SK-N-MC (cell line): ENCODE measurements around the gene TUBD1.
A peak's percentile ranks its signal among the peaks of the same experiment; 100 is the strongest.
"Not testable (repeated sequence)": the region's sequence is repeated elsewhere in the genome, so short reads cannot be mapped to it uniquely, and the experiment has no call there.

ENCODE experiments used
- DNase-seq: peaks from one replicate; pipeline ENCODE4 v3.0.0-alpha.2; 2011; ENCODE audit warnings: low read depth, low spot score
- H3K27ac ChIP-seq: fragments of 200-600 bp; sonication (generic); 2 replicates; pipeline ENCODE4 v1.5.1; 2016; ENCODE audit warnings: mixed run types
- H3K36me3 ChIP-seq: fragments of 200-600 bp; sonication (generic); 2 replicates; pipeline ENCODE4 v1.6.1; 2017; ENCODE audit warnings: antibody characterized with exemption, low read length, mixed read lengths; ENCODE audit not compliant: insufficient read depth
- H3K4me3 ChIP-seq: fragments of 200-600 bp; sonication (generic); 2 replicates; pipeline ENCODE4 v1.5.1; 2016
- H3K9ac ChIP-seq: fragments of 200-600 bp; sonication (generic); 2 replicates; pipeline ENCODE4 v1.8.0; 2017; ENCODE audit warnings: mixed run types, mixed read lengths; ENCODE audit not compliant: insufficient read length
- H3K9me3 ChIP-seq: fragments of 200-600 bp; sonication (generic); 2 replicates; pipeline ENCODE4 v1.6.1; 2017; ENCODE audit warnings: low read depth, mild to moderate bottlenecking, antibody characterized with exemption, low read length, moderate library complexity, mixed read lengths
- EZH2 ChIP-seq: fragments of 200-600 bp; sonication (generic); IDR thresholded peaks from one replicate; pipeline ENCODE4 v1.6.1; 2017; ENCODE audit warnings: antibody characterized with exemption
- FOXP2 ChIP-seq: optimal IDR thresholded peaks from 2 replicates; pipeline ENCODE3; 2011; ENCODE audit warnings: mild to moderate bottlenecking, moderate library complexity; ENCODE audit not compliant: insufficient read depth; ENCODE audit errors: extremely low read length, control extremely low read depth
- POLR2AphosphoS5 ChIP-seq: IDR thresholded peaks from 2 replicates; pipeline ENCODE4 v1.6.1; 2012; ENCODE audit warnings: mild to moderate bottlenecking, low read depth, low read length, borderline replicate concordance

TUBD1 gene

DNA sequence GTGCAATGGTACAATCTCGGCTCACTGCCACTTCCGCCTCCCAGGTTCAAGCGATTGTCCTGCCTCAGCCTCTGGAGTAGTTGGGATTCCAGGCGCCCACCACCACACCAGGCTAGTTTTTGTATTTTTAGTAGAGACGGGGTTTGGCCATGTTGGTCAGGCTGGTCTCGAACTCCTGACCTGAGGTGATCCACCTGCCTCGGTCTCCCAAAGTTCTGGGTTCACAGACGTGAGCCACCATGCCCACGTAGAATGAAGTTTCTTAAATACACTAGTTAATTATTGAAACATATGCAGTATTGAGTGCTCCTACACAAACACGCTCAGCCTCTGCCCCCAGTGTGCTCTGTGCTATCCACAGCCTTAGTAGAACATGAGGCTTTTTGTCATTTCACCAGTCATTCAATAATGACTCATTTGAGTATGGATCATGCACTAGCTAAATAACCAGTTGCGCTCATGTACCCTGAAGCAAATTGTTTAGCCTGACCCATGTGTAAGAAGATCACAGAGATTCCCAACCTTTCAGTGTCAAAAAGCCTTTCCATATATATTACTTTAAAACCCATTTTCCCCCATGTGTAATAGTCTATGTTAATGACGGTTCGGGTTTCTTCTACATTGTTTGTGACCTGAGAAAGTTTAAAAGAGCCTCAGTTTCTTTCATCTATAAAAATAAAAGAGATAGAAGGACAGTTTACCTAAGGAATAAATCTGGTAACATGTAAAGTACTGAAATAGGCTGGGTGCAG is 49.7 kb downstream of the TUBD1 start:
- no peak overlapping the region for H3K9ac ChIP-seq
- H3K36me3 ChIP-seq = peaks cover 26% of the 10 kb centered on the region
- no peak overlapping the region for H3K27ac ChIP-seq
- TF ChIP-seq FOXP2 = no peak
- TF ChIP-seq POLR2AphosphoS5 = no peak
- no peak for TF ChIP-seq EZH2
- DNase-seq = no peak
- no peak overlapping the region for H3K4me3 ChIP-seq
- no peaks in the 10 kb centered on the region for H3K9me3 ChIP-seq

DNA sequence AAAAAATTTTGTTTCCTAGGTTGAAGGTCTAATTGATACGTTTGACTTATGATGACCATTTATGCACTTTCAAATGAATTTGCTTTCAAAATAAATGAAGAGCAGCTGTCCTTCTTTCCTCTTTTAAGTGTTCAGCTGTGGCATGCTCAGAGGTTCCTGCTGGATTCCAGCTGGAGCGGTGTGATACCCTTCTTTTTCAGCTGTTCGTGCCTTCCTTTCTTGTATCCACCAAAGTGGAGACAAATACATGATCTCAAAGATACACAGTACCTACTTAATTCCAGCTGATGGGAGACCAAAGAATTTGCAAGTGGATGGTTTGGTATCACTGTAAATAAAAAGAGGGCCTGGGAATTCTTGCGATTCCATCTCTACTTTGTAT is 50.9 kb downstream of the TUBD1 start:
- H3K9me3 ChIP-seq, H3K9ac ChIP-seq, H3K4me3 ChIP-seq, DNase-seq, H3K27ac ChIP-seq: not testable (repeated sequence)
- H3K36me3 ChIP-seq = peaks cover 26% of the 10 kb centered on the region

GRCh38 chr17:59841091-59841881 is 51.5 kb downstream of the TUBD1 start:
- not testable (repeated sequence) for H3K27ac ChIP-seq, H3K9ac ChIP-seq, DNase-seq, H3K4me3 ChIP-seq, H3K9me3 ChIP-seq
- peaks cover 26% of the 10 kb centered on the region for H3K36me3 ChIP-seq

DNA sequence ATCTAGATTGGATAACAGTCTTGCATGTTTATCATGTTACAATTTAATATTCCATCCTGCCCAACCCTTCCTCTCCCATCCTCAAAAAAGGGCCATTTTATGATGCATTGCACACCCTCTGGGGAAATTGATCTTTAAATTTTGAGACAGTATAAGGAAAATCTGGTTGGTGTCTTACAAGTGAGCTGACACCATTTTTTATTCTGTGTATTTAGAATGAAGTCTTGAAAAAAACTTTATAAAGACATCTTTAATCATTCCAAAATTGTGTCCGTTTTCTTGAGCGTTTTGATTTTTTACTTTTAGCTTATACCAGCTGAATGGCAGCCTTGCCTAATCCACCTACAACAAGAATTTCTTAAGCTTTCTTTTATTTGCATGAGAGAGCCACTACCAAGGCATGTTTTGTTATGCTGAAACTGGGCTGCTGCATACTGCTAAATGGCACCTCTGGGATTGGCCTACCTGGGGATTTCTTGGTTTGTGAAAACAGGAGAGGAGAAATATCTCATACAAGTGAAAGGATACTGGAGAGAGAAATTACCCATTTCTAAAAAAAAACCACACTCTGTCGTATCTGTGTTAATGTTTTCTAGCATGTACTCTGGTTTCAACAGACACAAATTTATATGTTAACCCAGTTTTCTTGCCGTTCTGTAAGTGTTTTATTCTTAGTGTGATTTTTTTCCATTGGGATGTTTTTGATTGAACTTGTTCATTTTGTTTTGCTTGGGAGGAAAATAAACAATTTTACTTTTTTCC is 52.2 kb downstream of the TUBD1 start:
- no peak overlapping the region for H3K9ac ChIP-seq
- DNase-seq = no peak
- H3K27ac ChIP-seq = 0 out of 2 replicates have a peak overlapping the region, but pooled peaks have one; percentile 35

GRCh38 chr17:59839651-59840328 is 53.0 kb downstream of the TUBD1 start:
- no peak for TF ChIP-seq FOXP2
- no peak for TF ChIP-seq POLR2AphosphoS5
- no peak for TF ChIP-seq EZH2
- peak overlapping the region; percentile 27; the same call in 1 of the 2 replicates for H3K4me3 ChIP-seq
- H3K36me3 ChIP-seq = peaks cover 26% of the 10 kb centered on the region
- no peaks in the 10 kb centered on the region for H3K9me3 ChIP-seq
- no peak overlapping the region for H3K9ac ChIP-seq
- peak overlapping the region; percentile 99 for H3K27ac ChIP-seq
- no peak for DNase-seq

More for the DNA sequence above, 52.2 kb downstream of the TUBD1 start:
- TF ChIP-seq EZH2 = no peak
- TF ChIP-seq FOXP2 = no peak
- no peak for TF ChIP-seq POLR2AphosphoS5
- Histone ChIP-seq H3K4me3 (no peak overlapping the region), H3K36me3 (peaks cover 26% of the 10 kb centered on the region), H3K9me3 (no peaks in the 10 kb centered on the region)

GRCh38 chr17:59838052-59838916 is 54.5 kb downstream of the TUBD1 start:
- no peak for DNase-seq
- H3K27ac ChIP-seq = peak overlapping the region; percentile 99

DNA sequence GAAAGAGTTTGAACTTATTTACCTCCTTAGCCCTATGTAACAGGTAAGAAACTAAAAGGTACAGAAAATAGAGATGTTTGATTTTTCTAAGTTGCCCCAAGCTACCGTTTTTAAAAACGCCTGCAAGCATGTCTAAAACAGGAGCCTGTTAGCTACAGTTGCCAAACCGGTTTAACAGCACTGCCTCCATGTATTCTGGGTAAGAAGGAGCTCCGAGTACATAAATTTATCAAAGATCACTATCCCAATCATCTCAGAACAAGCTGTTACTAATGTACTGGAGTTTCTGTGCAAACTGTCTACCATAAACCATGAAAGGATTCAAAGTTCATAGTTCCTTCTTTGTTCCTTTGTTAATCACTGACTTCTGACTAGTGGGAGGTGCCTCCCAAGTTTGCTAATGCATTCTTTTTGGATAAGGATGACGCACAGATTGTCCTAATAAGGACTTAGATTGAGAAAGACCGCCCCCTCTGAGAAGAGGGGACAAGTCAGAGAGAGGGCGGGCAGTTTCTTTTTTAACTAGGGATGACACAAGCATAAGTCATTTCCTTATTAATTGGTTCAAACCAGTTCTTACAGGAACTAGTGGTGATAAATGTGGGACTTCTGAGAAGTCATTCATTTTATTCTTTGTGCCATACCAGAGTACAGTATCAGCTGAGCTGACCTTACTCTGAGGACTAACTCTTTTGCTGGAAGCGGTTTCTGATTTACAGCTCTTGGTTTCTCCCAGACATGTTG is 55.3 kb downstream of the TUBD1 start:
- peak overlapping the region; percentile 96 for H3K9ac ChIP-seq

More at GRCh38 chr17:59838052-59838916, 54.5 kb downstream of the TUBD1 start:
- Histone ChIP-seq H3K9ac (peak overlapping the region; percentile 76), H3K36me3 (peaks cover 26% of the 10 kb centered on the region), H3K9me3 (no peaks in the 10 kb centered on the region), H3K4me3 (peak overlapping the region; percentile 75)
- no peak for TF ChIP-seq EZH2
- TF ChIP-seq FOXP2 = no peak
- TF ChIP-seq POLR2AphosphoS5 = no peak

More for the DNA sequence above, 55.3 kb downstream of the TUBD1 start:
- peak; percentile 85 for DNase-seq
- H3K9me3 ChIP-seq = no peaks in the 10 kb centered on the region
- H3K27ac ChIP-seq = peak overlapping the region; percentile 99
- H3K4me3 ChIP-seq = peak overlapping the region; percentile 75
- TF ChIP-seq FOXP2 (no peak), EZH2 (no peak), POLR2AphosphoS5 (no peak)
- peaks cover 26% of the 10 kb centered on the region for H3K36me3 ChIP-seq
